T-helper 2 cell treated with Interferon-gamma antibody and Interleukin-4, amounts not matched to agents 100 ng/mL and 5 ng/mL, for 36 hours (primary cell): ENCODE data around the gene ZBTB20. TPM values are rescaled to one million over a fixed set of nuclear protein-coding genes. Genes with fewer than 3 reads are reported as not detected.
"Not testable (repeated sequence)": the region's sequence is repeated elsewhere in the genome, so short reads cannot be mapped to it uniquely, and the experiment has no call there.

ENCODE experiments used
- intact Hi-C: fragments of 100-400 bp; cut with micrococcal nuclease; formaldehyde crosslinking; loops from one replicate; pipeline ENCODE4 v1.15.1; 2023
- total RNA-seq: library from RNA; stranded (reverse); gene quantifications from 2 replicates; pipeline ENCODE4 v1.2.3, GENCODE V29; 2022

Gene ZBTB20
- total RNA-seq, 1 donor from 2014 or later, result 8.0 TPM

GRCh38 chr3:114686621-114687020 lies 460.5 kb downstream of the ZBTB20 start:
- intact Hi-C loops, result no loop called here

GRCh38 chr3:114685161-114685560 lies 461.9 kb downstream of the ZBTB20 start:
- intact Hi-C loops, result no loop called here

DNA sequence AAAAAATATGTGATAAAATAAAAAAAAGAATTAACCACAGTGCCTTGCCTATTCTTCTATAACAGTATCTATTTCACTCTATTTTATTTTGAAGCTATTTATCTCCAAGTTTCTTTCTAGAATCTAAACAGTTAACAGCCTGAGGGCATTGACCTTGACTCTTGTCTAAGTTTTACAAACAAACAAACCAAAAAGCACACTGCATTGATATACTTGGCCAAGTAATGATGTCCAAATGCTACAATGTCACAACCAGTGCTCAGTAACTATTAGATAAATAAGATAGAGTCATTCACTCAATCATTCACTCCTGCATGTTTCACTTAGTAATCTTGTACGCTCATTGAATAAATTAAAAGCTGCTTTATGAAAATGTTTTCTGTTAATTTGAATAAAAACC lies 466.8 kb downstream of the ZBTB20 start:
- intact Hi-C loops, result no loop called here

DNA sequence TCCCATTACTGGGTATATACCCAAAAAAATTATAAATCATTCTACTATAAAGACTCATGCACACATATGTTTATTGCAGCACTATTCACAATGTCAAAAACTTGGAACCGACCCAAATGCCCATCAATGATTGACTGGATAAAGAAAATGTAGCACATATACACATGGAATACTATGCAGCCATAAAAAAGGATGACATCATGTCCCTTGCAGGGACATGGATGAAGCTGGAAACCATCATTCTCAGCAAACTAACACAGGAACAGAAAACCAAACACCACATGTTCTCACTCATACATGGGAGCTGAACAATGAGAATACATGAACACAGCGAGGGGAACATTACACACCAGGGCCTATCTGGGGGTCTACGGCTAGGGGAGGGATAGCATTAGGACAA lies 467.3 kb downstream of the ZBTB20 start:
- intact Hi-C loops, result not testable (repeated sequence)

- intact Hi-C loops, result no loop called here
Measured at GRCh38 chr3:114675104-114675503, 472.0 kb downstream of the ZBTB20 start.

GRCh38 chr3:114674036-114674435 lies 473.1 kb downstream of the ZBTB20 start:
- intact Hi-C loops, result no loop called here

GRCh38 chr3:114673481-114673880 lies 473.6 kb downstream of the ZBTB20 start:
- intact Hi-C loops, result no loop called here

DNA sequence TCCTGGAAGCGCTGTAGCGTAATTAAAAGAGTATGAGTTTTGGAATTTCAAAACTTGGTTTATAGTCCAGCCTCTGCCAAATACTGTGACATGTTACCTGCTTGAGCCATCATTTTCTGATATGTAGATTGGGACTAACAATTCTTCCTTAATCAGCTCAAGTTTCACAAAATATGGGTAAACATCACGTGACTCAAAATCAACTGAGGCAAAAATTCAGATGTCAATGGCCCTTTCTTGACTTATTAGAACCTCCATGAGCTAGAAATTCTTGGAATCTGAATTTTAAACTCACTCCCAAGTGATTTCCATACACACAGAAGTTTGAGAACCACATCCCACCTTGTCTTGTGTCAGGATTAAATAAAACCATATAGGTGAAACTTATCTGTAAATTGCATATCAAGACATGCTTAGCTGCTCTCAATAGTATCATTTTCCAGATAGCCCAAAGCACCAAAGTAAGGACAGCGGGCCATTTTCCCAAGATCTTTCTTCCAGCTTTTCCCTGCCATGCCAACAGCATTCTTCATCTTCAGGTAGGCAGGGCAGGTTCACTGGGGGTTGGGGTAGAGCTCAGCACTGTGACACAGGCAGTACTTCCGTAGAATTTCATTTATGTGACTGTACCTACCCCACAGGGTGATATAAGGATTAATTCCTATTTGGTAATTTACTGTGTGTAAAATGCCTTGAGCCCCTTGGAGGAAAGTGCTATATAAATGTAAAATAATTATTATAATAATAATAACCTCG lies 474.2 kb downstream of the ZBTB20 start:
- intact Hi-C loops, result no loop called here

- intact Hi-C loops, result no loop called here
Measured at GRCh38 chr3:114671741-114672510, 475.2 kb downstream of the ZBTB20 start.

GRCh38 chr3:114669614-114670013 lies 477.5 kb downstream of the ZBTB20 start:
- intact Hi-C loops, result no loop called here

DNA sequence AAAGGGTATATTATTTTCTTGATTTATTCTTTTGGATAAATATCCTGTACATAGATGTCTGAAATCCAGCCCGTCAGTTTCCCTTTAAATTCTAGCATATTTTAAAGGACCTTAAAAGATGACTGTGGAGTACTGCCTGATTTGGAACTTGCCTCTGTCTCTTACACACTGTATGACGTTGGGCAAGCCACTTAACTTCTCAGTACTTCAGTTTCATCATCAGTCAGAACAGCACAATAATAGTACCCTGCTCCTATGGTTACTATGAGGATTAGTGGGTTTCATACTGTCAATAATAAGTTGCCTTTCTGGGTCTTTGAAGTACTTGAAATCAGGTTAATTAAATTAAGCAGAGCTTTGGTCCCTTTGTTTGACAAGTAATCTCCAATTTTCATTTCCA lies 479.0 kb downstream of the ZBTB20 start:
- intact Hi-C loops, result no loop called here

DNA sequence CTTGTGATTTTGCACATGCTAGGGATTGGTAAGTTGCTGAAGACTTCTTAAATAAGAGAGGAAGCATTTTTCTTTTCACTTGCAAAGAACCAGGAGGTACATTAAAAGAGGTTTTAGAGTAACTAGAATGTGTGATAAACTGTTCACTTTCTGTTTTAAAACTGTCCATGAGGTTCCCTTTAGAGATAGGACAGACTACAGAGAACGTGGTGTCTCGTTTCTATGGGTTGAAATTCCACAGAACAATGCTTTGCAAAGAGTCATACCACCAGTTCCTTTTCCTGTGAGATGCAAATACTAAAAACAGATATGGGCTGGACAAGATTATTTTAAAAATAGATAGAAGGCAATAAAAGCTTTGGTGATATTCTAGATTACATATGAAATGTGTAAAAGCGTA lies 480.5 kb downstream of the ZBTB20 start:
- intact Hi-C loops, result no loop called here

DNA sequence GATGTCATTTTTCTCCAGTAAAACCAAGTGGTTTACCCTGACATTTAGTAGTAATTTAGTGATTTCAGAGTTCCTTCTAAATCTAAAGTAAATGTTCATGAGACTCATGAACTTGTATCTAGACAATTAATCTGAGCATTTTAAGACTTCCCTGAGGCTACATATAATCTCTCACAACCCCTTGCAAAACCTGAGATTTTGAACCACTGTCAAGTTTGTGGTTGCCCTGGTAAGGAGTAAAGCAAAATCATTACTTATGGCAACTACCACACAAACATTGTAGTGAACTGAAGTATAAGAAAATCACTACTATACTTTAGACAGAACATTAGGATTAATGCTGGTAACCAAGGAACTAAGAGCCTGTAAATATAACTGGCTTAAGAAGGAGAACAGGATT lies 483.1 kb downstream of the ZBTB20 start:
- intact Hi-C loops, result no loop called here

DNA sequence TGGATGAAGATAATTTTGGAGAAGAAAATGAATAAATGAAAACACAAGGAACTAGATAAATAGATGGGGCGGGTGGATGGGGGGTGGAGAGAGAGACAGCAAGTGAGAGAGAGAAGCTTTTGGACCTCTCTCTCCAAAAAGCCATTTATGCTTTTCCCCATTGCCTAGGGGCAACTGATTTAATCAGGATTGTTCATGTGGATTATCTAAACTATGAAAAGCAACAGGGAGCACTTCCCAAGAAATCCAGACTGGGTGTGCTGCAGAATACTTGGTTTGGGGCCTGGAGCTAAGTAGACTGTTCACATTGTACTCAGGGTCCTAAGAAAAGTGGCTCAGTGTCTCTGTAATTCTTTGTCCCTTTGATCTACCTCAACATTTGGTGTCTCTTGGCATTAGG lies 486.3 kb downstream of the ZBTB20 start:
- intact Hi-C loops, result no loop called here

- intact Hi-C loops, result no loop called here
Measured at GRCh38 chr3:114660124-114660523, 487.0 kb downstream of the ZBTB20 start.

DNA sequence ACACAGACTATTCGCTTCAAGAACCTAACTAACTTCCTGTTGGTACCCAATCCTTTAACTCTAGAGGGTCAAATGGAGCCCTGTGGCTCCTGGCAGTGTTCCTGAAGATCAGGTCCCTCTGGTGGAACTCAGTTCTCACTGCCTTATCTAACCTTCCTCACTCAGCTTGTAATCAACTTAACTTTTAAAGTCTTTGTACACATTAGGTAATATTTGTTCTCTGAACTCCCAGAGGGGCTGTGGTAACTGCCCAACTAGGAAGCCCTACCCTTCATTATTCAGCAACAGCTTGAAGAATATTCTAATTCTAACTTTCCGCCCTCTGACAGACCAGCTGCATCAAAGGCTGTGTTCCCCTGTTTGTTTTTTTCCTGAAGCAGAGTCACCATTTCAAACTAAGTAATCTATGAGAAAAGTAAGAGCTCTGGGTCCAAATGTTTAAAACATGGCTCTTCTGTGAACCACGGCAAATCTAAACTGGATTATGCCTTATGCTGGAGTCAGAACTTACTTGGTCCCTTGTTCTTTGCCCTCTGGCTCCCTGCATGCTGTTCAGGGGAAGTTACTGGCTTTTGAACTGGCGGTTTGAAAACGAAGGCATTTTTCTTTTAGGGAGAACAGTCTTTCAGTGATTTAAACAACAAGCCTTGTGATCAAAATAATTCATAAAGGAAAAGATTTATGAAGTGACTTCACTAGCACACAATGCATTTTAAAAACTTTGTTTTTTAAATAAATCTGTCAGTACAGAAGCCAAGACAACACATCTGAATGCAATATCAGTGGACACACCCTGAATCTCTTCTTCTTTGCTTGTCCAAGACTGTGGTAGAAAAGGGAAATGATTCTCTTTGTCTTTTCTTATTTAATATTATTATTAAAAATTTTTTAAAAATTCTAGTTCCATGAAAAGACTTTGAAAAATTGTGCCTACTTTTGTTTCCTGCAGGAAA lies 487.7 kb downstream of the ZBTB20 start:
- intact Hi-C loops, result no loop called here

GRCh38 chr3:114651555-114651954 lies 495.5 kb downstream of the ZBTB20 start:
- intact Hi-C loops, result no loop called here

DNA sequence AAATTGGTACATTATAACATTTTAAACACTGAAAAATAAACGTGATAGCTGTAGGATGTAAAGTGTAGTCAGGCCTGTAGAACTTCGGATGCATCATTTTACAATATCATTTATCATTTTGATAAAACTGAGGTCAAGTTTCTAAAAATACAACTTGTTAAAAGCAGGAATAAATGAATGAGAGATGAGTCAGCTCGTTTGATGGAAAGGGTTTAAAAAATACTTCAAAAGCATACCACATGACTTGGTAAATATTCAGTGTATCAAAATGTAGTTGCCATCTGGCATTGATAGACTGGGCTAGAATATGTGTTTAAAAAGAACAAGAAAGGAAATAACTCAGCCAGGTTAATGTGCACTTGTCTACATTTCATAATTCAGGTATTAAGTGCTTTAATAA lies 496.3 kb downstream of the ZBTB20 start:
- intact Hi-C loops, result no loop called here

DNA sequence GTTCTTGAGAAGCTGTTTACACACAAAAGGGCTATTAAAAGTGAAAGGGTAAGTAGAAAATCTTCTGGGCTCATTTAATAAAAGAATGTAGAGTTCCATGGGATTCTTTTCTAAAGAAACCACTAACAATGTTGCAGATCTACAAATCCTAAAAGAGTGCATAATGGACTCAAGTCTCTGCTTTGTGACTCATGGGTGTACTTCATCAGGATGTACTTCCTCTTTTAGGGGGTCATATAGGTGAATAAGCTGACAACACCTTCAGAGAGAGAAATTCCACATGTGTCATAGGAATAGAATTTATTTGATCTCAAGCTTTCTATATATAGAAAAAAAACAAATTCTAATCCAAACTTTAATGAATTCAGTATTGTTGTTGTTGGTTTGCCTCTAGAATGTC lies 497.8 kb downstream of the ZBTB20 start:
- intact Hi-C loops, result no loop called here

- intact Hi-C loops, result no loop called here
Measured at GRCh38 chr3:114646526-114646925, 500.6 kb downstream of the ZBTB20 start.

GRCh38 chr3:114645392-114645791 lies 501.7 kb downstream of the ZBTB20 start:
- intact Hi-C loops, result no loop called here

- intact Hi-C loops, result no loop called here
Measured at GRCh38 chr3:114644367-114644766, 502.7 kb downstream of the ZBTB20 start.
